SK-N-SH (cell line): ENCODE results near the gene DLL3. TPM values are rescaled to one million over a fixed set of nuclear protein-coding genes. Genes with fewer than 3 reads are reported as not detected.

Experiments
- CTCF ChIA-PET: fragments of 300-600, 350-600 bp; formaldehyde crosslinking; extraction: SDS; loops from one replicate; lab custom pipeline; 2021; lab: Yijun Ruan, JAX
- POLR2A ChIA-PET: fragments of 350-600 bp; sonication (Branson Sonifier 250); formaldehyde crosslinking; extraction: SDS; loops from one replicate; lab custom pipeline; 2020; ENCODE audit warnings: antibody characterized with exemption, inconsistent platforms; lab: Yijun Ruan, JAX
- DNase-seq: peaks from one replicate; pipeline ENCODE4 v3.0.0; 2012
- H2AFZ ChIP-seq: fragments of 200-600 bp; sonication (generic); 2 replicates; pipeline ENCODE4 v1.8.1; 2016; ENCODE audit warnings: antibody characterized with exemption, mild to moderate bottlenecking, low read depth
- H3F3A ChIP-seq: fragments of 200-600 bp; sonication (generic); replicated peaks from 2 replicates; pipeline ENCODE3; 2016; ENCODE audit warnings: antibody characterized with exemption, mild to moderate bottlenecking; ENCODE audit not compliant: insufficient read depth
- H3K27ac ChIP-seq, 2 experiments: fragments of 200-500 bp in 1 of 2; fragments of 200-600 bp in 1 of 2; sonication (Bioruptor generic) in 1 of 2; sonication (generic), shearing (Covaris generic) in 1 of 2; 2 replicates each; pipeline versions ENCODE4 v1.5.1 to v1.6.1; 2014 to 2016; ENCODE audit warnings: low read depth in 2 of 2, inconsistent platforms in 1 of 2, low read length in 1 of 2, mild to moderate bottlenecking in 1 of 2, mixed read lengths in 1 of 2
- H3K27me3 ChIP-seq: fragments of 200-600 bp; sonication (generic), shearing (Covaris generic); 2 replicates; pipeline ENCODE4 v1.6.1; 2016; ENCODE audit warnings: mixed run types; ENCODE audit not compliant: insufficient read depth
- H3K36me3 ChIP-seq, 2 experiments: fragments of 200-500 bp in 1 of 2; fragments of 200-600 bp in 1 of 2; sonication (Bioruptor generic) in 1 of 2; sonication (generic) in 1 of 2; replicated peaks in 1 of 2; 2 replicates each; pipeline versions ENCODE3 to v1.5.1; 2014 to 2016; ENCODE audit warnings: low read length in 1 of 2, mild to moderate bottlenecking in 1 of 2; ENCODE audit not compliant: insufficient read depth in 2 of 2, control insufficient read depth in 1 of 2
- H3K4me1 ChIP-seq, 2 experiments: fragments of 200-500 bp in 1 of 2; fragments of 200-600 bp in 1 of 2; sonication (Bioruptor generic) in 1 of 2; sonication (generic), shearing (Covaris generic) in 1 of 2; 2 replicates each; pipeline versions ENCODE4 v1.5.1 to v1.6.1; 2014 to 2016; ENCODE audit warnings: low read depth in 1 of 2, low read length in 1 of 2, mixed run types in 1 of 2; ENCODE audit not compliant: insufficient read depth in 2 of 2, control insufficient read depth in 1 of 2
- H3K4me2 ChIP-seq: fragments of 200-600 bp; sonication (generic), shearing (Covaris generic); 2 replicates; pipeline ENCODE4 v1.6.1; 2017; ENCODE audit warnings: mixed run types
- H3K4me3 ChIP-seq, 2 experiments: fragments of 200-500 bp in 1 of 2; fragments of 200-600 bp in 1 of 2; sonication (Bioruptor generic) in 1 of 2; sonication (generic), shearing (Covaris generic) in 1 of 2; 2 replicates each; pipeline versions ENCODE4 v1.5.1 to v1.8.1; 2014 to 2016; ENCODE audit warnings: low read depth in 2 of 2, inconsistent platforms in 1 of 2, low read length in 1 of 2, mild to moderate bottlenecking in 1 of 2, mixed read lengths in 1 of 2, moderate library complexity in 1 of 2
- H3K79me2 ChIP-seq: fragments of 200-600 bp; sonication (generic); 2 replicates; pipeline ENCODE4 v1.8.1; 2017; ENCODE audit warnings: mild to moderate bottlenecking; ENCODE audit not compliant: insufficient read depth
- H3K9ac ChIP-seq: fragments of 200-600 bp; sonication (generic); 2 replicates; pipeline ENCODE4 v1.6.1; 2017; ENCODE audit warnings: mixed run types
- H3K9me2 ChIP-seq: fragments of 200-600 bp; sonication (generic); 2 replicates; pipeline ENCODE4 v1.6.1; 2017; ENCODE audit warnings: mixed run types
- H3K9me3 ChIP-seq: fragments of 200-600 bp; sonication (generic); 2 replicates; pipeline ENCODE4 v1.6.1; 2017; ENCODE audit warnings: mixed run types, mild to moderate bottlenecking, moderate library complexity
- H4K20me1 ChIP-seq: fragments of 200-600 bp; sonication (generic); 2 replicates; pipeline ENCODE4 v1.6.1; 2017; ENCODE audit warnings: mild to moderate bottlenecking, mixed run types; ENCODE audit not compliant: insufficient read depth
- EP300 ChIP-seq, 2 experiments: IDR thresholded peaks; 2 replicates each; pipeline versions ENCODE4 v1.4.0 to v1.6.1; 2012; ENCODE audit warnings: borderline replicate concordance in 1 of 2, low read depth in 1 of 2, low read length in 1 of 2
- EZH2phosphoT487 ChIP-seq: fragments of 200-600 bp; sonication (generic); IDR thresholded peaks from 2 replicates; pipeline ENCODE4 v1.6.1; 2017; ENCODE audit warnings: low read depth, mixed run types, mild to moderate bottlenecking, antibody characterized with exemption, moderate library complexity, borderline replicate concordance
- FOSL2 ChIP-seq: IDR thresholded peaks from 2 replicates; pipeline ENCODE4 v1.4.0; 2012; ENCODE audit warnings: low read depth, mild to moderate bottlenecking, moderate library complexity, borderline replicate concordance
- FOXM1 ChIP-seq: IDR thresholded peaks from 2 replicates; pipeline ENCODE4 v1.4.0; 2012; ENCODE audit warnings: low read depth, mild to moderate bottlenecking
- GABPA ChIP-seq: IDR thresholded peaks from 2 replicates; pipeline ENCODE4 v1.4.0; 2012; ENCODE audit warnings: low read depth, mild to moderate bottlenecking
- MAX ChIP-seq: IDR thresholded peaks from 2 replicates; pipeline ENCODE4 v1.4.0; 2012; ENCODE audit warnings: low read depth
- MXI1 ChIP-seq: IDR thresholded peaks from 2 replicates; pipeline ENCODE4 v1.6.1; 2012; ENCODE audit warnings: mild to moderate bottlenecking, low read depth, low read length, improper control_type of control experiment
- NRF1 ChIP-seq: IDR thresholded peaks from 2 replicates; pipeline ENCODE4 v1.6.1; 2012; ENCODE audit warnings: low read depth, mild to moderate bottlenecking, low read length
- RCOR1 ChIP-seq: fragments of 150-350 bp; IDR thresholded peaks from 2 replicates; pipeline ENCODE4 v1.6.1; 2017; ENCODE audit warnings: antibody characterized with exemption, low read length
- REST ChIP-seq: IDR thresholded peaks from 2 replicates; pipeline ENCODE4 v1.6.1; 2012; ENCODE audit warnings: mild to moderate bottlenecking, low read depth, low read length, moderate library complexity
- RFX5 ChIP-seq: IDR thresholded peaks from 2 replicates; pipeline ENCODE4 v1.6.1; 2012; ENCODE audit warnings: mild to moderate bottlenecking, improper control_type of control experiment, low read length
- RXRA ChIP-seq: IDR thresholded peaks from 2 replicates; pipeline ENCODE4 v1.4.0; 2012; ENCODE audit warnings: low read depth, mild to moderate bottlenecking, borderline replicate concordance
- SIN3A ChIP-seq: IDR thresholded peaks from 2 replicates; pipeline ENCODE4 v1.6.1; 2012; ENCODE audit warnings: low read depth, mild to moderate bottlenecking, low read length, moderate library complexity, borderline replicate concordance
- TAF1 ChIP-seq: IDR thresholded peaks from 2 replicates; pipeline ENCODE4 v1.6.1; 2012; ENCODE audit warnings: low read depth, mild to moderate bottlenecking, low read length, moderate library complexity, borderline replicate concordance
- TCF12 ChIP-seq: IDR thresholded peaks from 2 replicates; pipeline ENCODE4 v1.4.0; 2012
- TEAD4 ChIP-seq: IDR thresholded peaks from 2 replicates; pipeline ENCODE4 v1.4.0; 2012; ENCODE audit warnings: mild to moderate bottlenecking, borderline replicate concordance; ENCODE audit not compliant: insufficient read depth
- USF1 ChIP-seq: IDR thresholded peaks from 2 replicates; pipeline ENCODE4 v1.4.0; 2012; ENCODE audit warnings: low read depth, borderline replicate concordance
- YY1 ChIP-seq: IDR thresholded peaks from 2 replicates; pipeline ENCODE4 v1.4.0; 2012; ENCODE audit warnings: low read depth, mild to moderate bottlenecking
- WGBS: methylation state at CpG from one replicate; pipeline ENCODE4 v1.1.6; 2017; ENCODE audit warnings: low lambda C conversion rate; 5-methylcytosine and 5-hydroxymethylcytosine counted together
- polyA plus RNA-seq, 3 experiments: library from polyadenylated mRNA; depleted of rRNA; stranded (reverse); fragments of >200 nt; gene quantifications; 2 replicates each; pipeline ENCODE4 v1.2.3, GENCODE V29; 2012

Gene DLL3
- polyA plus RNA-seq, 1 of the 3 experiments (the other 2 are of a cell fraction): 4.7 TPM

GRCh38 chr19:39542206-39542605 is 43.5 kb downstream of the DLL3 start:
- Histone ChIP-seq H3K79me2 (peaks cover 23% of the 10 kb centered on the region), H3K9ac (no peak overlapping the region), H3K27me3 (peaks cover 6% of the 10 kb centered on the region; the same call in 1 of the 2 replicates), H2AFZ (no peak overlapping the region), H3K4me1 (peaks cover 3 to 7% of the 10 kb centered on the region in 2 experiments; a peak in 2 of 4 replicates), H3K9me2 (no peaks in the 10 kb centered on the region), H3K27ac (no peak overlapping the region), H3F3A (no peaks in the 10 kb centered on the region), H3K4me2 (no peak overlapping the region), H3K4me3 (no peak overlapping the region), H4K20me1 (peaks cover 7% of the 10 kb centered on the region; the same call in 1 of the 2 replicates), H3K36me3 (no peaks in the 10 kb centered on the region), H3K9me3 (no peaks in the 10 kb centered on the region)
- no peak for DNase-seq
- 69% methylated on average over 2 of the region's 2 CpGs for WGBS
- ChIA-PET POLR2A (no interaction called here), CTCF (interaction anchor here (0.7 to 3.1 kb wide), 6 partner anchors 9 to 302 kb away, joined by 3 to 20 read pairs (median 4); no protein-coding TSS in a partner anchor)
- TF ChIP-seq GABPA: no peak
- no peak for TF ChIP-seq TEAD4
- no peak for TF ChIP-seq EP300 (IDR thresholded peaks at IDR 0.05; ENCODE audit: borderline replicate concordance in 1 of 2, low read depth in 1 of 2, low read length in 1 of 2)

GRCh38 chr19:39543477-39543857 is 44.7 kb downstream of the DLL3 start:
- H3K27ac ChIP-seq: no peak overlapping the region
- H3K27me3 ChIP-seq: peaks cover 12% of the 10 kb centered on the region; the same call in 1 of the 2 replicates
- DNase-seq: no peak
- TF ChIP-seq FOXM1 (no peak), RXRA (no peak), USF1 (no peak), MXI1 (no peak), EZH2phosphoT487 (no peak), NRF1 (no peak), TCF12 (no peak), SIN3A (no peak), TAF1 (no peak), GABPA (no peak), RCOR1 (no peak), YY1 (no peak), REST (no peak), MAX (no peak), FOSL2 (no peak), RFX5 (no peak)
- no peaks in the 10 kb centered on the region for H3K36me3 ChIP-seq
- CTCF ChIA-PET: interaction anchor here (2.0 kb wide), 1 partner anchor 11 kb away, joined by 6 read pairs; the partner anchor contains the start of gene EID2B
- WGBS: 39% methylated on average over 3 of the region's 3 CpGs
- H3K4me3 ChIP-seq: no peak overlapping the region
- peaks cover 3 to 4% of the 10 kb centered on the region in 2 experiments; a peak in 2 of 4 replicates for H3K4me1 ChIP-seq
- H3K9ac ChIP-seq: no peak overlapping the region
- H4K20me1 ChIP-seq: peaks cover 7% of the 10 kb centered on the region; the same call in 1 of the 2 replicates
- H3K4me2 ChIP-seq: no peak overlapping the region
- H2AFZ ChIP-seq: no peak overlapping the region
- no peaks in the 10 kb centered on the region for H3F3A ChIP-seq
- H3K9me2 ChIP-seq: no peaks in the 10 kb centered on the region
- POLR2A ChIA-PET: no interaction called here
- H3K79me2 ChIP-seq: peaks cover 10% of the 10 kb centered on the region
- no peaks in the 10 kb centered on the region for H3K9me3 ChIP-seq
